Thoracic aorta endothelial cell (primary cell): Measurements from ENCODE around the gene CHRND. TPM values are rescaled to one million over a fixed set of nuclear protein-coding genes. Genes with fewer than 3 reads are reported as not detected.

ENCODE experiments used
- total RNA-seq: library from RNA; depleted of rRNA; stranded (reverse); fragments of >200 nt; gene quantifications from 2 replicates; pipeline ENCODE4 v1.2.3, GENCODE V29; 2012

Gene CHRND
- not detected in 2 replicates for total RNA-seq

GRCh38 chr2:232525791-232526371, at the start of gene CHRND:
Gene CHRND, plus strand, starts transcription at chr2:232526160. Its CDS starts 56 bp downstream, at chr2:232526216.

GRCh38 chr2:232487385-232488096, 38.4 kb upstream of the CHRND start, which contains the start of gene ECEL1:
Gene ECEL1, minus strand, starts transcription at chr2:232487834. Its CDS starts 1,181 bp downstream, at chr2:232486653.

GRCh38 chr2:232519581-232520438, 6.2 kb upstream of the CHRND start, which contains the start of gene PRSS56:
Gene PRSS56, plus strand, starts transcription at chr2:232520388. Its CDS starts 211 bp downstream, at chr2:232520599.

GRCh38 chr2:232539298-232540231, 13.6 kb downstream of the CHRND start, which contains the start of gene CHRNG:
Gene CHRNG, plus strand, starts transcription at chr2:232539692. Its CDS starts 56 bp downstream, at chr2:232539748.

GRCh38 chr2:232550354-232551249, 24.6 kb downstream of the CHRND start, which contains the start of the genes EIF4E2 and TIGD1:
Gene EIF4E2, plus strand, starts transcription at chr2:232550689. Its CDS starts 36 bp downstream, at chr2:232550725.
Gene TIGD1, minus strand, starts transcription at chr2:232550557. Its CDS starts 675 bp downstream, at chr2:232549882.

Other genes with a start within 250 kb of the CHRND start
- not detected in 2 replicates for gene ALPP, start 147.4 kb upstream of the CHRND start, total RNA-seq
- not detected in 2 replicates for gene ALPG, start 119.3 kb upstream of the CHRND start, total RNA-seq
- not detected in 2 replicates for gene ALPI, start 70.0 kb upstream of the CHRND start, total RNA-seq
- under 0.01 TPM in 1 of 2 replicates, not detected in the other for gene ECEL1, start 38.3 kb upstream of the CHRND start, total RNA-seq
- gene PRSS56, start 5.8 kb upstream of the CHRND start, total RNA-seq, result not detected in 2 replicates
- not detected in 2 replicates for gene CHRNG, start 13.5 kb downstream of the CHRND start, total RNA-seq
- gene TIGD1, start 24.4 kb downstream of the CHRND start, total RNA-seq, result 5.1 and 5.5 TPM in 2 replicates
- gene EIF4E2, start 24.5 kb downstream of the CHRND start, total RNA-seq, result 114 and 120 TPM in 2 replicates
- gene EFHD1, start 107.4 kb downstream of the CHRND start, total RNA-seq, result 0.13 TPM in 1 of 2 replicates, not detected in the other
- 63.6 and 75.9 TPM in 2 replicates for gene GIGYF2, start 171.2 kb downstream of the CHRND start, total RNA-seq